Measurements from ENCODE around the gene CMYA5.
"Not testable (repeated sequence)": the region's sequence is repeated elsewhere in the genome, so short reads cannot be mapped to it uniquely, and the experiment has no call there.

Gene CMYA5

DNA sequence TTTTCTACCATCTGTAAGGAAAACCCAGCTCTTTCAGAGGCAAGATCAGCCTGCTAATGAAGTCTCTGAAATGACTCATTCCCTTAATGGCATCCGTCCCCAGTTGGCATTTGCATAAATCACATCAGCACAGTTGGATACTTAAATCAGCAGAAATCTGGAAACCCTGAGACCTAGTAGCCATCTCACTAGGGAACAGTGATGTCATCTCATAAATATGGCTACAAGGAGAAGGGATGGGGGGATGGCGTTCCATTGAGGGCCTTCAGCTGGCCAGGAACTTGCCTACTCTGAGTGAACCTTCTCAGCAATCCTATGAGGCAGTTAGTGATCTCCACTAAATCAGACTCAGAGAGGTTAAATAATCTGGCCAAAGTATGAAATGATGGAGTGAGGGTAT lies 81.8 kb downstream of the CMYA5 start:
- TF ChIP-seq, protein P1, sequence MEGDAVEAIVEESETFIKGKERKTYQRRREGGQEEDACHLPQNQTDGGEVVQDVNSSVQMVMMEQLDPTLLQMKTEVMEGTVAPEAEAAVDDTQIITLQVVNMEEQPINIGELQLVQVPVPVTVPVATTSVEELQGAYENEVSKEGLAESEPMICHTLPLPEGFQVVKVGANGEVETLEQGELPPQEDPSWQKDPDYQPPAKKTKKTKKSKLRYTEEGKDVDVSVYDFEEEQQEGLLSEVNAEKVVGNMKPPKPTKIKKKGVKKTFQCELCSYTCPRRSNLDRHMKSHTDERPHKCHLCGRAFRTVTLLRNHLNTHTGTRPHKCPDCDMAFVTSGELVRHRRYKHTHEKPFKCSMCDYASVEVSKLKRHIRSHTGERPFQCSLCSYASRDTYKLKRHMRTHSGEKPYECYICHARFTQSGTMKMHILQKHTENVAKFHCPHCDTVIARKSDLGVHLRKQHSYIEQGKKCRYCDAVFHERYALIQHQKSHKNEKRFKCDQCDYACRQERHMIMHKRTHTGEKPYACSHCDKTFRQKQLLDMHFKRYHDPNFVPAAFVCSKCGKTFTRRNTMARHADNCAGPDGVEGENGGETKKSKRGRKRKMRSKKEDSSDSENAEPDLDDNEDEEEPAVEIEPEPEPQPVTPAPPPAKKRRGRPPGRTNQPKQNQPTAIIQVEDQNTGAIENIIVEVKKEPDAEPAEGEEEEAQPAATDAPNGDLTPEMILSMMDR (IDR thresholded peaks at IDR 0.05; ENCODE audit: borderline replicate concordance, control extremely low read depth, extremely low read depth, insufficient read depth, missing control alignments): no peak
- in situ Hi-C loops (cut with MboI; ENCODE audit: low sequenced_read_pairs, unreplicated experiment): no loop called here
- DNase-seq (ENCODE audit: low spot score): no peak

DNA sequence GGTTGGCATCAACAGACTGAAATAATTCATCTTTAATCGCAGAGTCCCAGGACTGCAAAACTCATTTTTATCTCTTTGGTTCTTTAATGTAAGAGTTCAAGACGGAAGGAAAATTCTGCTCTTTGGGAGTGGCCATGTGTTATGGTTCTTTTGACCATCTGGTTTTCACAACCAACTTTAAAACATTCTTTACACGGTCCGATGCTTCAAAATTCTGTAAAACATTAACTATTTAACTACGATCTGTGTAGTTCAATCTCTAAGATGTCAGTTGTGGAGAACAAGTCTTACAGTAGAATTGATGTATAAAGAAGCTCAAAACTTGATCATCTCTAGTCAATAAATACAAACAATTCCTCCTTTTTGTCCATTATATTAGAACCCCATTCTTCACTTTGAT lies 83.0 kb downstream of the CMYA5 start:
- in situ Hi-C loops (cut with MboI; ENCODE audit: low sequenced_read_pairs, unreplicated experiment): no loop called here
- TF ChIP-seq, protein P1 (IDR thresholded peaks at IDR 0.05; ENCODE audit: borderline replicate concordance, control extremely low read depth, extremely low read depth, insufficient read depth, missing control alignments): no peak
- DNase-seq (ENCODE audit: low spot score): no peak

DNA sequence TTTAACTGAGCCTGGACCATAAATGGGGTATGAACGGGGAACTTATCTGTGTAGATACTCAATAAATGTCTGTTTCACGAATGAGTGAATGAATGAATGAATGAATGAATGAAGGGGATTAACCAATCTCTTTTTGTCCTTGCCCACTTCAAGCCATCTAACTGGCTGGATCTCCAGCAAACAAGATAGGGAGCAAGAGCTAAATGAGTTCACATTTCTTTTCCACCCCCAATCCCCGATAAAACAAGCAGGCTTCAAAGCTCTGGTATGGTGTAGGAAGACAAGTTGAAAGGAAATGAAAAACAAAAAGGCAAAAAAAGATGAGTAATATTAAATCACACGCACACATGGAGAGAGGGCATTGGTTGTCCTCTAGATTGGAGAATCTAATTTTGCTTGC lies 84.0 kb downstream of the CMYA5 start:
- TF ChIP-seq, protein P1 (IDR thresholded peaks at IDR 0.05; ENCODE audit: borderline replicate concordance, control extremely low read depth, extremely low read depth, insufficient read depth, missing control alignments): no peak
- DNase-seq (ENCODE audit: low spot score): no peak
- in situ Hi-C loops (cut with MboI; ENCODE audit: low sequenced_read_pairs, unreplicated experiment): no loop called here

DNA sequence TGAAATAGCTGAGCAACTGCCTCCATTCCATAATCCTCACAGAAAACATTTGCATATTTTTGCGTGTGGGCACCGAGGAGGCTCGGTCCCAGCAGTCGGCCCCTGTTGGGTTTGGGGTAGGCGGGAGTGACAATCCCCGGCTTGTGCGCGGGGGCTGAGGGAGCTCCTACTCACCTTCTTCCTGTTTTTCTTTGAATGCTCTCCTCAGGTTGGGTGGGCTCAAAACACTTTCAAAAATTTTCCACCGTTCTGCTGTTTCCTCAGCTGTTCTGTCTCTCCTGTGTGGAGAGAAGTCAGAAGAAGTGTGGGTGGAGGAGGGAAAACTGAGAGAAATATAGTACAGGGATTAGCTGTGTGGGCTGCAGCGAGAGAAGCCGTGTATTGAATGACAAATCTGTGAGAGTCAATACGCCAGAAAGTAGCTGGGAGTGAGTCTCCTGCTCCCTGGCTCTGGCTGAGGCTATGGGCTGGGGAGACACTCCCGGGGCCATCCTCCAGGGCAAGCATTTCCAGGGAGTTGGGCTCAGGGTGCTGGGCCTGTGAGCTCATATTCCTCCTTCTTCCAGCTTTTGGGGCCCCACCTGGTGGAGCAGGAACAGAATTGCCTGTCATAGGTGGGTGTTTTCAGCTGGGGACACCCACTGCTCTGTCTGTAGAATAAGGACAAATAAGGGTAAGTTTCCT lies 84.7 kb downstream of the CMYA5 start:
- peak; percentile 37 for DNase-seq (ENCODE audit: low spot score)
- TF ChIP-seq, protein P1 (IDR thresholded peaks at IDR 0.05; ENCODE audit: borderline replicate concordance, control extremely low read depth, extremely low read depth, insufficient read depth, missing control alignments): peak; percentile 30
- in situ Hi-C loops (cut with MboI; ENCODE audit: low sequenced_read_pairs, unreplicated experiment): no loop called here

DNA sequence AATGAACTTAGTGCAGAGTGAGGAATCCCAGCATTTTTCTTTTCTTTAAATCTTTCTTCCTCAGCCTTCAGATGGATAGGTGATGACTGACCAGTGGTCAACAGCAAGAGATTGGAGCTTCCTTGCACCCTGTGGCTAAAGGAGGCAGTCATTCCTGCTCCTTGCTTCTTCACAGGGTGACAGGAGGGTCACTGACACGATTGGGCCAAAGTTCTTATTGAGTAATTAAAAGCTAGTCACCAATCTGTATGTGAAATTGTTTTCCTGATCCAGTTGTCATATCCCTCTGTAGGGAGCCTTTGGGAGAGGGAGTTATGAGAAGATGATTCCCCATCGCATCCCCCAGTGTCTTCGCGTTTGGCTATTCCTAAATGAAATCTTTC lies 85.2 kb downstream of the CMYA5 start:
- TF ChIP-seq, protein P1 (IDR thresholded peaks at IDR 0.05; ENCODE audit: borderline replicate concordance, control extremely low read depth, extremely low read depth, insufficient read depth, missing control alignments): no peak
- in situ Hi-C loops (cut with MboI; ENCODE audit: low sequenced_read_pairs, unreplicated experiment): no loop called here
- no peak for DNase-seq (ENCODE audit: low spot score)

DNA sequence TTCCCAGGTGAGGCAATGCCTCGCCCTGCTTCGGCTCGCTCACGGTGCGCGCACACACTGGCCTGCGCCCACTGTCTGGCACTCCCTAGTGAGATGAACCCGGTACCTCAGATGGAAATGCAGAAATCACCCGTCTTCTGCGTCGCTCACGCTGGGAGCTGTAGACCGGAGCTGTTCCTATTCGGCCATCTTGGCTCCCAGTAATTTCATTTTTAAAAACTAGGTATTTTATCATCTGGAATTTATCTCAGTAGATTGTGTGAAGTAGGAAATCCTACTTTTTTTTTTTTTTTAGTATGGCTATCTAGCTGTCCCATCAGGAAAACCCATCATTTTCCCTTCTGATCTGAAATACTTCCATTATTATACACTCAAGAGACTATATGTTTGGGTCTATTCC lies 95.1 kb downstream of the CMYA5 start:
- in situ Hi-C loops (cut with MboI; ENCODE audit: low sequenced_read_pairs, unreplicated experiment); DNase-seq (ENCODE audit: low spot score): not testable (repeated sequence)

DNA sequence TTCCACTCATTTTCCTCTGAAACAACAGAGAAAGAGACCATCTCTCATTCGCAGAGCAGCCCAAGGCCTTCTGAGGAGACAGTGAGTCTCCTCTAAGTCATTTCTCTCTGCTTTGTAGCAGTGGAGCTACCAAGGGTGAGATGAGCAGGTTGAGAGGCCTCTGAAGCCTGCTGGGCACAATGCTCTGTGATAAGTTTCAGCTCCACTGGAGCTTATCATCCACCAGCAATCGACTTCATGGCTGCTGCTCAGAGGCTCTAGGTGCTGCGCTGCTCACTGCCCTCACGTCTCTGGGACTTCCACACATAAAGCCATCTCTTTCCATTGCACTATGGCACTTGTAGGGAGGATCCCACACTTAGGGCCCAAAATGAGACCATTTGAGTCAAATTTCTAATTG lies 96.3 kb downstream of the CMYA5 start:
- TF ChIP-seq, protein P1 (IDR thresholded peaks at IDR 0.05; ENCODE audit: borderline replicate concordance, control extremely low read depth, extremely low read depth, insufficient read depth, missing control alignments): no peak
- in situ Hi-C loops (cut with MboI; ENCODE audit: low sequenced_read_pairs, unreplicated experiment): no loop called here
- no peak for DNase-seq (ENCODE audit: low spot score)
